Neuronal stem cell (in vitro differentiated cells): Measurements from ENCODE around the gene SEMA3D.

ENCODE experiments used
- DNase-seq: peaks from one replicate; pipeline ENCODE4 v3.0.0-alpha.2; 2013; ENCODE audit warnings: low spot score
- H2AFZ ChIP-seq: one replicate; pipeline ENCODE4 v1.6.1; 2013; ENCODE audit warnings: mild to moderate bottlenecking, low read length, inconsistent platforms
- H2AK5ac ChIP-seq: 2 replicates; pipeline ENCODE4 v1.6.1; 2013; ENCODE audit warnings: low read depth, mild to moderate bottlenecking, inconsistent platforms, low read length, moderate library complexity, mixed read lengths
- H2BK120ac ChIP-seq: 2 replicates; pipeline ENCODE4 v1.6.1; 2013; ENCODE audit warnings: low read depth, mild to moderate bottlenecking, inconsistent platforms, low read length, moderate library complexity, mixed read lengths
- H2BK12ac ChIP-seq: one replicate; pipeline ENCODE4 v1.6.1; 2013; ENCODE audit warnings: low read length, inconsistent platforms
- H2BK15ac ChIP-seq: 2 replicates; pipeline ENCODE4 v1.6.1; 2013; ENCODE audit warnings: mild to moderate bottlenecking, low read length, inconsistent platforms, mixed read lengths
- H2BK5ac ChIP-seq: one replicate; pipeline ENCODE4 v1.6.1; 2013; ENCODE audit warnings: inconsistent platforms, mild to moderate bottlenecking, low read length, moderate library complexity
- H3K14ac ChIP-seq: one replicate; pipeline ENCODE4 v1.6.1; 2013; ENCODE audit warnings: low read length, inconsistent platforms
- H3K18ac ChIP-seq: 2 replicates; pipeline ENCODE4 v1.6.1; 2013; ENCODE audit warnings: low read length, inconsistent platforms
- H3K23ac ChIP-seq: 2 replicates; pipeline ENCODE4 v1.6.1; 2013; ENCODE audit warnings: low read depth, mild to moderate bottlenecking, mixed read lengths, low read length, inconsistent platforms; ENCODE audit not compliant: poor library complexity
- H3K27ac ChIP-seq: replicated peaks from 3 replicates; pipeline ENCODE4 v1.5.1; 2013; ENCODE audit warnings: low read length, inconsistent platforms
- H3K27me3 ChIP-seq, 3 experiments: 2 replicates each; pipeline ENCODE4 v1.6.1; 2013; ENCODE audit warnings: low read length in 3 of 3, mild to moderate bottlenecking in 2 of 3, inconsistent platforms in 1 of 3, low read depth in 1 of 3, mixed read lengths in 1 of 3, moderate library complexity in 1 of 3; ENCODE audit not compliant: control insufficient read depth in 3 of 3, insufficient read depth in 3 of 3
- H3K36me3 ChIP-seq, 2 donors: replicated peaks in 1 of 2; 2 replicates each; pipeline ENCODE4 v1.6.1; 2013; ENCODE audit warnings: low read length in 2 of 2; ENCODE audit not compliant: control insufficient read depth in 2 of 2, insufficient read depth in 2 of 2
- H3K4ac ChIP-seq: 2 replicates; pipeline ENCODE4 v1.6.1; 2013; ENCODE audit warnings: inconsistent platforms, mild to moderate bottlenecking, low read length, moderate library complexity
- H3K4me1 ChIP-seq, 2 donors: 1 replicate in 1 of 2; 2 replicates in 1 of 2; pipeline ENCODE4 v1.6.1; 2013; ENCODE audit warnings: low read length in 2 of 2, low read depth in 1 of 2; ENCODE audit not compliant: control insufficient read depth in 2 of 2, insufficient read depth in 1 of 2
- H3K4me2 ChIP-seq: one replicate; pipeline ENCODE4 v1.6.1; 2013; ENCODE audit warnings: mild to moderate bottlenecking, low read length, inconsistent platforms; ENCODE audit not compliant: insufficient read depth, poor library complexity, severe bottlenecking
- H3K4me3 ChIP-seq, 2 donors: 2 replicates each; pipeline ENCODE4 v1.5.1; 2013; ENCODE audit warnings: low read length in 2 of 2, mild to moderate bottlenecking in 2 of 2, inconsistent platforms in 1 of 2, moderate library complexity in 1 of 2
- H3K79me1 ChIP-seq: one replicate; pipeline ENCODE4 v1.6.1; 2013; ENCODE audit warnings: low read depth, mild to moderate bottlenecking, inconsistent platforms, low read length, moderate library complexity
- H3K9ac ChIP-seq: one replicate; pipeline ENCODE4 v1.6.1; 2013; ENCODE audit warnings: mild to moderate bottlenecking, low read depth, low read length, inconsistent platforms; ENCODE audit not compliant: poor library complexity
- H3K9me3 ChIP-seq, 2 donors: replicated peaks in 1 of 2; 2 replicates each; pipeline versions ENCODE3 to v1.6.1; 2013; ENCODE audit warnings: low read length in 2 of 2, mild to moderate bottlenecking in 2 of 2, inconsistent platforms in 1 of 2, low read depth in 1 of 2, mixed read lengths in 1 of 2, moderate library complexity in 1 of 2; ENCODE audit not compliant: control insufficient read depth in 2 of 2, insufficient read depth in 1 of 2
- H4K8ac ChIP-seq: one replicate; pipeline ENCODE4 v1.6.1; 2013; ENCODE audit warnings: low read depth, mild to moderate bottlenecking, inconsistent platforms, low read length, moderate library complexity
- H4K91ac ChIP-seq: one replicate; pipeline ENCODE4 v1.6.1; 2013; ENCODE audit warnings: low read length, low read depth, mild to moderate bottlenecking, inconsistent platforms; ENCODE audit not compliant: poor library complexity
- WGBS, 2 donors: extraction: QIAGEN DNeasy Blood & Tissue Kit; methylation state at CpG; one replicate each; pipeline ENCODE4 v1.1.7; 2013; ENCODE audit warnings: missing lambda C conversion rate in 2 of 2, mixed read lengths in 1 of 2; ENCODE audit not compliant: insufficient read length in 2 of 2, insufficient replicate concordance in 1 of 2; ENCODE audit errors: extremely low coverage in 2 of 2; 5-methylcytosine and 5-hydroxymethylcytosine counted together

The SEMA3D gene

DNA sequence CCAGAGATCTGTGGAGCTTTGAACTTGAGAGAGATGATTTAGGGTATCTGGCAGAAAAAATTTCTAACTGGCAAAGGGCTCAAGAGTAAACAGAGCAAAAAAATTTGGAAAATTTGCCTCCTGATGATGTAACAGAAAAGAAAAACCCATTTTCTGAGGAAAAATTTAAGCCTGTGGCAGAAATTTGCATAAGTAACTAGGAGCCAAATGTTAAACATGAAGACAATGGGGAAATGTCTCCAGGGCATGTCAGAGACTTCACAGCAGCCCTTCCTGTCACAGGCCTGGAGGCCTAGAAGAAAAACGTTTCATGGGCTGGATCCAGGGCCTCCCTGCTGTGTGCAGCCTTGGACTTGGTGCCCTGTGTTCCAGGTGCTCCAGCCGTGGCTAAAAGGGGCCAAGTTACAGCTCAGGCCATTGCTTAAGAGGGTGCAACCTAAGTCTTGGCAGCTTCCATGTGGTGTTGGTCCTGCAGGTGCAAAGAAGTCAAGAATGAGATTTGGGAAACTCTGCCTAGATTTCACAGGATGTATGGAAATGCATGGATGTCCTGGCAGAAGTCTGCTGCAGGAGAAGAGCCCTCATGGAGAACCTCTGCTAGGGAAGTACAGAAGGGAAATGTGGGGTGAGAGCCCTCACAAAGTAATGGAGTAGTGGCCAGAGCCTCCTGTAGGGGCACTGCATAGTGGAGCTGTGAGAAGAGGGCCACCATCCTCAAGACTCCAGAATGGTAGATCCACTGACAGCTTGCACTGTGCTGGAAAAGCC is 8.1 kb downstream of the SEMA3D start:
- no peaks in the 10 kb centered on the region for H3K79me1 ChIP-seq
- H2AFZ ChIP-seq: no peak overlapping the region
- H2BK12ac ChIP-seq: no peak overlapping the region
- H2BK5ac ChIP-seq: no peak overlapping the region
- H2BK15ac ChIP-seq: no peak overlapping the region
- no peaks in the 10 kb centered on the region for H3K4me1 ChIP-seq
- H3K18ac ChIP-seq: no peak overlapping the region
- H4K91ac ChIP-seq: no peak overlapping the region
- H3K4ac ChIP-seq: no peak overlapping the region
- no peak overlapping the region for H3K9ac ChIP-seq
- H4K8ac ChIP-seq: no peak overlapping the region
- H3K14ac ChIP-seq: peak overlapping the region; percentile 21
- WGBS, 2 donors: no CpG with 5 or more reads among the region's 2 CpGs
- peaks cover 4 to 14% of the 10 kb centered on the region in 2 donors for H3K9me3 ChIP-seq
- no peaks in the 10 kb centered on the region for H3K36me3 ChIP-seq
- no peak overlapping the region for H3K4me3 ChIP-seq
- no peaks in the 10 kb centered on the region for H3K27me3 ChIP-seq
- no peak for DNase-seq
- H3K4me2 ChIP-seq: no peak overlapping the region
- no peak overlapping the region for H2AK5ac ChIP-seq
- H3K23ac ChIP-seq: no peak overlapping the region
- no peak overlapping the region for H3K27ac ChIP-seq
- H2BK120ac ChIP-seq: no peak overlapping the region

DNA sequence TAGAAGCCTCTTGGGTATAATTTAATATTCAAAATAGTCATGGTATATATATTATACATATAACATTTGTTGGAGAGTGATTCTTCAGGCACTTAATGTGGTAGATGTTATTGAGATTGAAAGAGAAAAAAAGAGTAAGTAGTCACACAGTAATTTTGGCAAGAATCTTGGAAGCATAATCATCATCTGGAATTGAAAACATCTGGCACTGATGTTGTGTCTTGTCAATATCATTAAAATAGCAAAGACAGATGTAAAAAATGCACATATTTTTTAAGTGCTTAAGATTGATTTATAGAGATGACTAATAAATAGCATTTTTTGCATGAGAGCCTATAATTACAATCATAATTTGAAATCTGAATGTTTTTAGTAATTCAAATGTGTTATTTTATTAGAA is 9.5 kb downstream of the SEMA3D start:
- Histone ChIP-seq H2AFZ (no peak overlapping the region), H3K4me1 (no peaks in the 10 kb centered on the region), H3K14ac (no peak overlapping the region), H3K9me3 (peaks cover 4 to 14% of the 10 kb centered on the region in 2 donors), H3K4ac (no peak overlapping the region), H2BK15ac (no peak overlapping the region), H4K8ac (no peak overlapping the region), H3K79me1 (no peaks in the 10 kb centered on the region), H3K4me2 (no peak overlapping the region), H3K27ac (no peak overlapping the region), H2AK5ac (no peak overlapping the region), H2BK12ac (no peak overlapping the region), H3K4me3 (no peak overlapping the region), H2BK5ac (no peak overlapping the region), H3K27me3 (no peaks in the 10 kb centered on the region), H2BK120ac (no peak overlapping the region), H3K18ac (no peak overlapping the region), H3K36me3 (no peaks in the 10 kb centered on the region), H4K91ac (no peak overlapping the region), H3K9ac (no peak overlapping the region), H3K23ac (no peak overlapping the region)
- no peak for DNase-seq

DNA sequence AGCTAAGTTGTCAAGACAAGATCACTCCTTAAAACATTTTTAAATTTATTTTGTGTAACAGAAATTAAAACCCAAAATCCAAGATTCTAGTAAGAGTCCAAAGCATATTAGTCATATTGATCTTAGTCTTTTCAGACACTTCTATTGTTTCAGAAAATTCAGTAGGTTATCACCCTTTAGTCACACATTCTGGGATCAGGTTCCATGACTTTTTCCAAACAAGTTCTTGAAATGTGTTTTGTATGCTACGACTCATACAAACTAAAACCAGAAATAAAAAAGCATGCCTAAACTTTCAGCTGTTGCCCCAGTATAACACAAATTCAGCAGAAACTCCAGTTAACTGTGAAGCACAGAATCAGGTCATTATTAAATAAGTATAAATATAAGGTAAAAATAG is 10.7 kb downstream of the SEMA3D start:
- Histone ChIP-seq H2BK120ac (no peak overlapping the region), H2BK12ac (no peak overlapping the region), H3K4ac (no peak overlapping the region), H3K23ac (no peak overlapping the region), H2BK15ac (no peak overlapping the region), H3K9me3 (peaks cover 4 to 14% of the 10 kb centered on the region in 2 donors), H3K4me2 (no peak overlapping the region), H4K8ac (no peak overlapping the region), H3K18ac (no peak overlapping the region), H3K4me1 (no peaks in the 10 kb centered on the region), H2AFZ (no peak overlapping the region), H3K36me3 (no peaks in the 10 kb centered on the region), H3K4me3 (no peak overlapping the region), H3K27ac (no peak overlapping the region), H4K91ac (no peak overlapping the region), H3K27me3 (no peaks in the 10 kb centered on the region), H2AK5ac (no peak overlapping the region), H3K79me1 (no peaks in the 10 kb centered on the region), H3K14ac (no peak overlapping the region), H2BK5ac (no peak overlapping the region), H3K9ac (no peak overlapping the region)
- DNase-seq: no peak
- no CpG with 5 or more reads among the region's 1 CpG for WGBS, 2 donors

DNA sequence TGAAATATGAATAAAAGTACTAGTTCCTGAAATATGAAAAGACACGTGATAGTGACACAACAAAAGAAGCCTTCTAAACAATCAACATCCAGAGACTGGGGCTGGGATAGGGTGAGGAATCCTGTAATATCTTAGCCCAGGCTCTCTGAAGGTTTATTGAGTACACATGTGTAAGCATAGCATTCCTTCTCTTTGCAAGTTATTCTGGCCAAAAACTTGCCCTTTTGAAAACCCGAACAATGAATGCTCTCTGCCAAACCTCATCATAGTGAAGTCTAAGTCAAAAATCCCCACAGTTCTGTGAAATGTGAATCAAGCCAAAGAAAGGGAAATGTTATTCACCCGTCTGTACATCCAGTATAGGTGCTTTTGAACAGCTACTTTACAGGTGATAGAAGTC is 11.6 kb downstream of the SEMA3D start:
- Histone ChIP-seq H2BK15ac (no peak overlapping the region), H4K8ac (no peak overlapping the region), H3K79me1 (no peaks in the 10 kb centered on the region), H2BK120ac (no peak overlapping the region), H2AK5ac (no peak overlapping the region), H3K9ac (no peak overlapping the region), H3K4me1 (no peaks in the 10 kb centered on the region), H3K27me3 (no peaks in the 10 kb centered on the region), H2BK5ac (no peak overlapping the region), H2BK12ac (no peak overlapping the region), H3K9me3 (peaks cover 4 to 14% of the 10 kb centered on the region in 2 donors), H4K91ac (no peak overlapping the region), H3K4ac (no peak overlapping the region), H3K36me3 (no peaks in the 10 kb centered on the region), H3K14ac (no peak overlapping the region), H2AFZ (no peak overlapping the region), H3K4me3 (no peak overlapping the region), H3K4me2 (no peak overlapping the region), H3K23ac (no peak overlapping the region), H3K18ac (no peak overlapping the region), H3K27ac (no peak overlapping the region)
- DNase-seq: no peak
- WGBS, 2 donors: no CpG with 5 or more reads among the region's 3 CpGs
